ENCODE results near the gene MISP.

GRCh38 chr19:746208-746819 is 4.6 kb upstream of the MISP start:
- no peak for TF ChIP-seq ATF2 (IDR thresholded peaks at IDR 0.05; ENCODE audit: low read length)
- TF ChIP-seq CTCF (IDR thresholded peaks at IDR 0.05; ENCODE audit: control extremely low read depth in 1 of 3, insufficient read depth in 1 of 3, low read depth in 1 of 3, low read length in 3 of 3), result no peak
